ENCODE results near the gene RAB40C.

Gene RAB40C

GRCh38 chr16:668519-669171 lies 78.8 kb downstream of the RAB40C start:
- peak; percentile 29 for DNase-seq
- in situ Hi-C loops (cut with HindIII; ENCODE audit: low pct_ligation_motif_present, low pct_unique_long_range_greater_than_20kb, low sequenced_read_pairs), result no loop called here

GRCh38 chr16:669666-670065 lies 79.8 kb downstream of the RAB40C start:
- no peak for DNase-seq
- in situ Hi-C loops (cut with HindIII; ENCODE audit: low pct_ligation_motif_present, low pct_unique_long_range_greater_than_20kb, low sequenced_read_pairs), result no loop called here

- in situ Hi-C loops (cut with HindIII; ENCODE audit: low pct_ligation_motif_present, low pct_unique_long_range_greater_than_20kb, low sequenced_read_pairs), result no loop called here
- DNase-seq, result no peak
Measured at GRCh38 chr16:670485-671352, 80.9 kb downstream of the RAB40C start.

- in situ Hi-C loops (cut with HindIII; ENCODE audit: low pct_ligation_motif_present, low pct_unique_long_range_greater_than_20kb, low sequenced_read_pairs), result no loop called here
Measured at GRCh38 chr16:671353-672131, 81.7 kb downstream of the RAB40C start.

GRCh38 chr16:672371-672770 lies 82.5 kb downstream of the RAB40C start:
- DNase-seq, result no peak
- in situ Hi-C loops (cut with HindIII; ENCODE audit: low pct_ligation_motif_present, low pct_unique_long_range_greater_than_20kb, low sequenced_read_pairs), result no loop called here

More at GRCh38 chr16:671353-672131, 81.7 kb downstream of the RAB40C start:
- DNase-seq, result no peak

GRCh38 chr16:672851-673250 lies 83.0 kb downstream of the RAB40C start:
- no peak for DNase-seq
- in situ Hi-C loops (cut with HindIII; ENCODE audit: low pct_ligation_motif_present, low pct_unique_long_range_greater_than_20kb, low sequenced_read_pairs), result no loop called here

GRCh38 chr16:673399-673991 lies 83.6 kb downstream of the RAB40C start:
- DNase-seq, result no peak
- in situ Hi-C loops (cut with HindIII; ENCODE audit: low pct_ligation_motif_present, low pct_unique_long_range_greater_than_20kb, low sequenced_read_pairs), result no loop called here

- in situ Hi-C loops (cut with HindIII; ENCODE audit: low pct_ligation_motif_present, low pct_unique_long_range_greater_than_20kb, low sequenced_read_pairs), result no loop called here
- DNase-seq, result no peak
Measured at GRCh38 chr16:674214-674881, 84.5 kb downstream of the RAB40C start.

GRCh38 chr16:674968-675883 lies 85.4 kb downstream of the RAB40C start, which contains the start of gene RHBDL1:
RHBDL1 (plus strand) TSS chr16:675671; CDS start chr16:675791, 120 bp downstream.
- peak; percentile 58 for DNase-seq
- in situ Hi-C loops (cut with HindIII; ENCODE audit: low pct_ligation_motif_present, low pct_unique_long_range_greater_than_20kb, low sequenced_read_pairs), result no loop called here

GRCh38 chr16:675884-676564 lies 86.2 kb downstream of the RAB40C start:
- DNase-seq, result no peak
- in situ Hi-C loops (cut with HindIII; ENCODE audit: low pct_ligation_motif_present, low pct_unique_long_range_greater_than_20kb, low sequenced_read_pairs), result no loop called here

- in situ Hi-C loops (cut with HindIII; ENCODE audit: low pct_ligation_motif_present, low pct_unique_long_range_greater_than_20kb, low sequenced_read_pairs), result no loop called here
- DNase-seq, result no peak
Measured at GRCh38 chr16:676565-676902, 86.7 kb downstream of the RAB40C start.

- in situ Hi-C loops (cut with HindIII; ENCODE audit: low pct_ligation_motif_present, low pct_unique_long_range_greater_than_20kb, low sequenced_read_pairs), result no loop called here
- DNase-seq, result no peak
Measured at GRCh38 chr16:676913-677312, 87.0 kb downstream of the RAB40C start.

GRCh38 chr16:677316-678190 lies 87.7 kb downstream of the RAB40C start:
- DNase-seq, result no peak
- in situ Hi-C loops (cut with HindIII; ENCODE audit: low pct_ligation_motif_present, low pct_unique_long_range_greater_than_20kb, low sequenced_read_pairs), result no loop called here

GRCh38 chr16:678209-678857 lies 88.5 kb downstream of the RAB40C start:
- in situ Hi-C loops (cut with HindIII; ENCODE audit: low pct_ligation_motif_present, low pct_unique_long_range_greater_than_20kb, low sequenced_read_pairs), result no loop called here
- no peak for DNase-seq
